Panc1 (cell line): ENCODE measurements around the gene EXOC3L1. TPM values are rescaled to one million over a fixed set of nuclear protein-coding genes. Genes with fewer than 3 reads are reported as not detected.

ENCODE experiments used
- ATAC-seq: fragments of 200-7000 bp; cut with Tn5 transposase; 2 replicates; pipeline ENCODE4 v1.9.1; 2020; ENCODE audit warnings: mild to moderate bottlenecking, moderate library complexity
- BruUV-seq: library from RNA; stranded (reverse); fragments of 400-500 nt; replicated peaks from 2 replicates; lab custom pipeline; 2021; lab: Mats Ljungman, UMichigan
- CTCF ChIA-PET: fragments of 300-600 bp; sonication (Branson Sonifier 250); formaldehyde crosslinking; loops from one replicate; lab custom pipeline; 2022; ENCODE audit warnings: antibody characterized with exemption; lab: Charles Lee
- POLR2A ChIA-PET: fragments of 300-600 bp; sonication (Branson Sonifier 250); formaldehyde crosslinking; loops from one replicate; lab custom pipeline; 2022; ENCODE audit warnings: antibody characterized with exemption; lab: Charles Lee
- DNase-seq: peaks from one replicate; pipeline ENCODE4 v3.0.0-alpha.2; 2010; ENCODE audit warnings: low read depth, low spot score
- H3K27ac ChIP-seq: 2 replicates; pipeline ENCODE4 v1.5.1; 2011; ENCODE audit warnings: mild to moderate bottlenecking, low read length, inconsistent platforms
- H3K27me3 ChIP-seq: fragments of 200-500 bp; sonication (Bioruptor generic); 2 replicates; pipeline ENCODE4 v1.6.0; 2014; ENCODE audit warnings: low read length, inconsistent platforms; ENCODE audit not compliant: control insufficient read depth, insufficient read depth
- H3K36me3 ChIP-seq: fragments of 200-500 bp; sonication (Bioruptor generic); 2 replicates; pipeline ENCODE4 v1.5.1; 2014; ENCODE audit warnings: inconsistent platforms, mild to moderate bottlenecking, low read length, moderate library complexity; ENCODE audit not compliant: control insufficient read depth, insufficient read depth
- H3K4me1 ChIP-seq: 2 replicates; pipeline ENCODE4 v1.5.1; 2011; ENCODE audit warnings: inconsistent platforms, mild to moderate bottlenecking, low read length, moderate library complexity; ENCODE audit not compliant: control insufficient read depth, insufficient read depth
- H3K4me3 ChIP-seq, 2 experiments: 2 replicates each; pipeline ENCODE4 v1.5.1; 2011 to 2012; ENCODE audit warnings: low read depth in 2 of 2, low read length in 2 of 2, mild to moderate bottlenecking in 2 of 2, inconsistent platforms in 1 of 2, moderate library complexity in 1 of 2
- H3K9me3 ChIP-seq: fragments of 200-500 bp; sonication (Bioruptor generic); 2 replicates; pipeline ENCODE4 v1.5.1; 2014; ENCODE audit warnings: low read depth, mild to moderate bottlenecking, inconsistent platforms, low read length, moderate library complexity; ENCODE audit not compliant: control insufficient read depth, insufficient read depth
- POLR2AphosphoS5 ChIP-seq: IDR thresholded peaks from 2 replicates; pipeline ENCODE4 v1.6.1; 2012; ENCODE audit warnings: mild to moderate bottlenecking, low read depth, low read length, moderate library complexity
- SIN3A ChIP-seq: IDR thresholded peaks from 2 replicates; pipeline ENCODE4 v1.6.1; 2012; ENCODE audit warnings: low read depth, mild to moderate bottlenecking, low read length, moderate library complexity, borderline replicate concordance; ENCODE audit not compliant: insufficient read depth
- TCF7L2 ChIP-seq: IDR thresholded peaks from 2 replicates; pipeline ENCODE4 v1.6.1; 2011; ENCODE audit warnings: mild to moderate bottlenecking, low read depth, low read length, inconsistent platforms
- in situ Hi-C: cut with HindIII; loops from 2 replicates; pipeline ENCODE4 v1.10.0; 2016; ENCODE audit warnings: low sequenced_read_pairs, low pct_unique_long_range_greater_than_20kb
- intact Hi-C: fragments of 100-400 bp; cut with micrococcal nuclease; formaldehyde crosslinking; loops from one replicate; pipeline ENCODE4 v1.10.0; 2022; ENCODE audit not compliant: unreplicated experiment
- total RNA-seq: library from RNA; stranded (reverse); gene quantifications from one replicate; pipeline ENCODE4 v1.2.1, GENCODE V29; 2021; ENCODE audit not compliant: unreplicated experiment
- TF ChIP-seq, protein P1 (sequence below), 2 experiments: IDR thresholded peaks; 2 replicates each; pipeline ENCODE4 v1.6.1; 2011 to 2012; ENCODE audit warnings: low read depth in 2 of 2, control low read depth in 1 of 2, low read length in 1 of 2, mild to moderate bottlenecking in 1 of 2, moderate library complexity in 1 of 2; ENCODE audit not compliant: insufficient read depth in 1 of 2
- TF ChIP-seq, protein P2 (sequence below): fragments of 450-650 bp; IDR thresholded peaks from 2 replicates; pipeline ENCODE4 v1.5.1; 2017; ENCODE audit warnings: mild to moderate bottlenecking

EXOC3L1 gene
- total RNA-seq, 1 experiment from 2014 or later, result 0.41 TPM

DNA sequence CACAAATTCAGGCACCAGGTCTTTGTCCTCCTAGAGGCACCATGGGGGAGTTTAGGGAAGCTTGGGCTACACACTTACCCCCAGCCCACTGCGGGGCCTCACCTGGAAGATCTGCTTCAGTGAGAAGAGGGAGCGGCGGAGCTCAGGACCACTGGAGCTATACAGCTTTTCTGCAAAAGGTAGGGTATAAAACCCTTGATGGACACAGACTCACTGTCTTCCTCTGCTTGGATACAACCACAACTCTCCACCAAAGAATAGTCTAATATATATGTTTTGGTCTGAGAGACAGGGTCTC, 48.3 kb upstream of the EXOC3L1 start:
- BruUV-seq, result no TSS peak
- H3K36me3 ChIP-seq, result no peaks in the 10 kb centered on the region
- TF ChIP-seq POLR2AphosphoS5 (no peak), SIN3A (no peak), TCF7L2 (no peak)
- TF ChIP-seq, protein P1, sequence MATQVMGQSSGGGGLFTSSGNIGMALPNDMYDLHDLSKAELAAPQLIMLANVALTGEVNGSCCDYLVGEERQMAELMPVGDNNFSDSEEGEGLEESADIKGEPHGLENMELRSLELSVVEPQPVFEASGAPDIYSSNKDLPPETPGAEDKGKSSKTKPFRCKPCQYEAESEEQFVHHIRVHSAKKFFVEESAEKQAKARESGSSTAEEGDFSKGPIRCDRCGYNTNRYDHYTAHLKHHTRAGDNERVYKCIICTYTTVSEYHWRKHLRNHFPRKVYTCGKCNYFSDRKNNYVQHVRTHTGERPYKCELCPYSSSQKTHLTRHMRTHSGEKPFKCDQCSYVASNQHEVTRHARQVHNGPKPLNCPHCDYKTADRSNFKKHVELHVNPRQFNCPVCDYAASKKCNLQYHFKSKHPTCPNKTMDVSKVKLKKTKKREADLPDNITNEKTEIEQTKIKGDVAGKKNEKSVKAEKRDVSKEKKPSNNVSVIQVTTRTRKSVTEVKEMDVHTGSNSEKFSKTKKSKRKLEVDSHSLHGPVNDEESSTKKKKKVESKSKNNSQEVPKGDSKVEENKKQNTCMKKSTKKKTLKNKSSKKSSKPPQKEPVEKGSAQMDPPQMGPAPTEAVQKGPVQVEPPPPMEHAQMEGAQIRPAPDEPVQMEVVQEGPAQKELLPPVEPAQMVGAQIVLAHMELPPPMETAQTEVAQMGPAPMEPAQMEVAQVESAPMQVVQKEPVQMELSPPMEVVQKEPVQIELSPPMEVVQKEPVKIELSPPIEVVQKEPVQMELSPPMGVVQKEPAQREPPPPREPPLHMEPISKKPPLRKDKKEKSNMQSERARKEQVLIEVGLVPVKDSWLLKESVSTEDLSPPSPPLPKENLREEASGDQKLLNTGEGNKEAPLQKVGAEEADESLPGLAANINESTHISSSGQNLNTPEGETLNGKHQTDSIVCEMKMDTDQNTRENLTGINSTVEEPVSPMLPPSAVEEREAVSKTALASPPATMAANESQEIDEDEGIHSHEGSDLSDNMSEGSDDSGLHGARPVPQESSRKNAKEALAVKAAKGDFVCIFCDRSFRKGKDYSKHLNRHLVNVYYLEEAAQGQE (IDR thresholded peaks at IDR 0.05; ENCODE audit: insufficient read depth in 1 of 2, low read depth in 2 of 2, low read length in 1 of 2), result no peak
- TF ChIP-seq, protein P2, sequence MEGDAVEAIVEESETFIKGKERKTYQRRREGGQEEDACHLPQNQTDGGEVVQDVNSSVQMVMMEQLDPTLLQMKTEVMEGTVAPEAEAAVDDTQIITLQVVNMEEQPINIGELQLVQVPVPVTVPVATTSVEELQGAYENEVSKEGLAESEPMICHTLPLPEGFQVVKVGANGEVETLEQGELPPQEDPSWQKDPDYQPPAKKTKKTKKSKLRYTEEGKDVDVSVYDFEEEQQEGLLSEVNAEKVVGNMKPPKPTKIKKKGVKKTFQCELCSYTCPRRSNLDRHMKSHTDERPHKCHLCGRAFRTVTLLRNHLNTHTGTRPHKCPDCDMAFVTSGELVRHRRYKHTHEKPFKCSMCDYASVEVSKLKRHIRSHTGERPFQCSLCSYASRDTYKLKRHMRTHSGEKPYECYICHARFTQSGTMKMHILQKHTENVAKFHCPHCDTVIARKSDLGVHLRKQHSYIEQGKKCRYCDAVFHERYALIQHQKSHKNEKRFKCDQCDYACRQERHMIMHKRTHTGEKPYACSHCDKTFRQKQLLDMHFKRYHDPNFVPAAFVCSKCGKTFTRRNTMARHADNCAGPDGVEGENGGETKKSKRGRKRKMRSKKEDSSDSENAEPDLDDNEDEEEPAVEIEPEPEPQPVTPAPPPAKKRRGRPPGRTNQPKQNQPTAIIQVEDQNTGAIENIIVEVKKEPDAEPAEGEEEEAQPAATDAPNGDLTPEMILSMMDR, result no peak
- no peak overlapping the region for H3K27ac ChIP-seq
- in situ Hi-C loops, result no loop called here
- intact Hi-C loops, result no loop called here
- H3K9me3 ChIP-seq, result no peaks in the 10 kb centered on the region
- CTCF ChIA-PET, result no interaction called here
- POLR2A ChIA-PET, result no interaction called here
- H3K4me3 ChIP-seq, result no peak overlapping the region
- no peak for DNase-seq
- H3K4me1 ChIP-seq, result peaks cover 5% of the 10 kb centered on the region; the same call in 1 of the 2 replicates
- no peaks in the 10 kb centered on the region for H3K27me3 ChIP-seq
- ATAC-seq, result no peak

DNA sequence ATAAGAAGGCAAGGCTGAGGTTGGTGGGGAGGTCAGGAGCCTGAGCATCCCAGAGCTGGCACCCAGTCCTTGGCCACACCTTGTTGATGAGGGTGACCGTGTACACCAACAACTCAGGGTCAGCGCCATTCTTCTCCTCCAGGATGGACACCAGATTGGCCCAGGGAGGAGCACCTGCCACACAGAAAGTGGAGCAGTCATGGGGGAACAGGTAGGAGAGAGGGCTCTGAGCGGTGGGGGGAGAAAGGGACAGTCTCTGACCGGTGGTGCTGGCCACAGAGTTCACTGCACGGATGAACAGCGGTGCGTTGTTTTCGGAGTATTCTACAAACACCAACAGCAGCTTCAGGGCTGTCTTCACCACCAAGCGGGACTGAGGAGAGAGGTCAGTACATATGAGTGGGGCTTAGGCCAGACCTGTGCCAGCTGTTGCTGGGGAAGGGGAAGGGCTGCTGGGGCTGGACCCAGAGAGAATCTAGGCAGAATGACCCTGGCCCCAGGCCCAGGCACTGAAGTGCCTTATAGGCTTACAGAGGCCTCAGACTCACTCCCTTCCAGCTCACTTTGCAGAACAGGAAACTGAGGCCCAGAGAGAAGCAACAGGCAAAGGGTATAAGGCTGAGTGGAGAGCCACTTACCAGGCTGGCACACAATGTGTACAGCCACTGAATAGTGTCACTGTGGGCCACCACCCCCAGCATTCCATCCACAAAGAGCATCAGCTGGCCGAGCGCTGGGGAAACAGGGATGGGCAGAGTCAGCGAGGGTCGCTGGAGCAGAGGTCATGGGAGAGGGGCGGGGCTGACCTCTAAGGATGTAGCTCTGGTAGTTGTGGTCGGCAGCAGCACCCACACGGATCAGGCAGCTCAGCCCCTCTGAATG, 47.7 kb upstream of the EXOC3L1 start:
- POLR2A ChIA-PET, result no interaction called here
- no TSS peak for BruUV-seq
- ATAC-seq, result no peak
- in situ Hi-C loops (no loop called here), intact Hi-C loops (no loop called here)
- TF ChIP-seq SIN3A (no peak), POLR2AphosphoS5 (no peak), TCF7L2 (no peak)
- TF ChIP-seq, protein P1 (IDR thresholded peaks at IDR 0.05; ENCODE audit: insufficient read depth in 1 of 2, low read depth in 2 of 2, low read length in 1 of 2), result no peak
- TF ChIP-seq, protein P2, result no peak
- Histone ChIP-seq H3K36me3 (no peaks in the 10 kb centered on the region), H3K27me3 (no peaks in the 10 kb centered on the region), H3K27ac (no peak overlapping the region), H3K9me3 (no peaks in the 10 kb centered on the region), H3K4me3 (no peak overlapping the region), H3K4me1 (peaks cover 5% of the 10 kb centered on the region; the same call in 1 of the 2 replicates)
- CTCF ChIA-PET, result no interaction called here
- DNase-seq, result no peak
